Measurements from ENCODE around the gene GRIP1.

Gene GRIP1

DNA sequence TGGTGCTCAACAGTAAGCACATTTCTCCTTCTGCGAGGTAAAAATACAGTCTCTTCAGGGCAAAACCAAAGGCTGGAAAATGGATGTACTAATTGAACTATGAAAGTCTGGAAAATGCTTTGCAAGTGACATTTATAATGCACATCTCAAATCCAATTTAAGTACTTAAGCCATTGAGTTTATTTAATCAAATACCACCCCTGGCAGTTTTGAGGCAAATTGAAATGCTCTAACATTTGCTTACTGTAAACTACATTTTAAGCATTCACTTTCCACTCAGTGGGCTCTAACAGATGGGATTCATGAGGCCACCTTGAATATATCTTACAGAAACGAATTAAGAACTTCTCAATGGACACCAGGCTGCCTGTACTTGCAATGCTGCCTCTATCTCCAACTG, 306.9 kb downstream of the GRIP1 start:
- Histone ChIP-seq H3K9me2 (replicated peaks; ENCODE audit: insufficient read depth, low read length) (no peaks in the 10 kb centered on the region), H3K36me3 (ENCODE audit: low read length) (no peaks in the 10 kb centered on the region), H4K20me1 (ENCODE audit: low read depth, low read length) (no peaks in the 10 kb centered on the region), H3K27ac (ENCODE audit: low read depth, low read length) (no peak overlapping the region), H3K9me3 (ENCODE audit: insufficient read depth, low read length) (no peaks in the 10 kb centered on the region), H3K27me3 (ENCODE audit: low read length) (no peaks in the 10 kb centered on the region), H3F3A (ENCODE audit: insufficient read depth) (no peaks in the 10 kb centered on the region), H2AFZ (ENCODE audit: low read depth, low read length, severe bottlenecking) (no peak overlapping the region), H3K9ac (ENCODE audit: low read length) (no peak overlapping the region), H3K4me3 (ENCODE audit: insufficient read depth, low read length, poor library complexity, severe bottlenecking) (no peak overlapping the region), H3K79me2 (ENCODE audit: insufficient read depth, low read length) (no peaks in the 10 kb centered on the region), H3K4me2 (ENCODE audit: low read depth, low read length, poor library complexity, severe bottlenecking) (no peak overlapping the region)
- TF ChIP-seq, protein P1, sequence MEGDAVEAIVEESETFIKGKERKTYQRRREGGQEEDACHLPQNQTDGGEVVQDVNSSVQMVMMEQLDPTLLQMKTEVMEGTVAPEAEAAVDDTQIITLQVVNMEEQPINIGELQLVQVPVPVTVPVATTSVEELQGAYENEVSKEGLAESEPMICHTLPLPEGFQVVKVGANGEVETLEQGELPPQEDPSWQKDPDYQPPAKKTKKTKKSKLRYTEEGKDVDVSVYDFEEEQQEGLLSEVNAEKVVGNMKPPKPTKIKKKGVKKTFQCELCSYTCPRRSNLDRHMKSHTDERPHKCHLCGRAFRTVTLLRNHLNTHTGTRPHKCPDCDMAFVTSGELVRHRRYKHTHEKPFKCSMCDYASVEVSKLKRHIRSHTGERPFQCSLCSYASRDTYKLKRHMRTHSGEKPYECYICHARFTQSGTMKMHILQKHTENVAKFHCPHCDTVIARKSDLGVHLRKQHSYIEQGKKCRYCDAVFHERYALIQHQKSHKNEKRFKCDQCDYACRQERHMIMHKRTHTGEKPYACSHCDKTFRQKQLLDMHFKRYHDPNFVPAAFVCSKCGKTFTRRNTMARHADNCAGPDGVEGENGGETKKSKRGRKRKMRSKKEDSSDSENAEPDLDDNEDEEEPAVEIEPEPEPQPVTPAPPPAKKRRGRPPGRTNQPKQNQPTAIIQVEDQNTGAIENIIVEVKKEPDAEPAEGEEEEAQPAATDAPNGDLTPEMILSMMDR (IDR thresholded peaks at IDR 0.05; ENCODE audit: insufficient read depth, low read length, poor library complexity, severe bottlenecking): no peak
- no peak for TF ChIP-seq EZH2phosphoT487 (conservative IDR thresholded peaks at IDR 0.05; ENCODE audit: low read length)

DNA sequence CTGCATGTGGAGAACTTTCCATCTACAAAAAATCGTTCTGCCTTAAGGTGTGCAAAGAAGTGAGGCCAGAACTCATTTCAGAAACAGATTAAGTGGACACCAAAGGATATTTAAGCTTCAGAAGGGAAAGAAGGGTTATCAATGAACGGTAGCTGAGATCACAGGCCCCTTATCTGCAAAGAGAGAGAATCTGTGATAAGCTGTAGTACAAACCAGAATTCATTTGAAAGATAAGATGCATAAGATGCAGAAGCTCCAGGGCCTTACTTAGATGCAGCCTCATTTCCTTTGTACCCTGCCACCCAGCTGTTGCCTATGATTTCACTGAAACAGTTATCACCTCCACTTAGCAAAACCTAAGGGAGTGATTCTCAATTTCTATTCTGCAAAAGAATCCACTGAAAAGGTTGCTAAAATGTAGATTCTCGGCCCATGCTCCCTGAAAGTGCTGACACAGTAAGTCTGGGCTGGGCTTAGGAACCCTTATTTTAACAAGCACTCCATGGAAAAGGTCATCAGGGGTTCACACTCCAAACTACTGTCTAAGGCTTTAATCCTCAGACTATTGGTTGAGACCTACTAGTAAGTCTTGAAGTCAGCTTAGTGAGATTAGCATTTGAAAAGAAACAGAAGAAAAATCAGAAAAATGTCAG, 311.7 kb downstream of the GRIP1 start:
- no peaks in the 10 kb centered on the region for H3K79me2 ChIP-seq (ENCODE audit: insufficient read depth, low read length)
- H2AFZ ChIP-seq (ENCODE audit: low read depth, low read length, severe bottlenecking): no peak overlapping the region
- H3K27ac ChIP-seq (ENCODE audit: low read depth, low read length): no peak overlapping the region
- no peaks in the 10 kb centered on the region for H3K9me3 ChIP-seq (ENCODE audit: insufficient read depth, low read length)
- H3K27me3 ChIP-seq (ENCODE audit: low read length): no peaks in the 10 kb centered on the region
- TF ChIP-seq EZH2phosphoT487 (conservative IDR thresholded peaks at IDR 0.05; ENCODE audit: low read length): no peak
- TF ChIP-seq, protein P1 (IDR thresholded peaks at IDR 0.05; ENCODE audit: insufficient read depth, low read length, poor library complexity, severe bottlenecking): no peak
- H3F3A ChIP-seq (ENCODE audit: insufficient read depth): no peaks in the 10 kb centered on the region
- no peak overlapping the region for H3K4me2 ChIP-seq (ENCODE audit: low read depth, low read length, poor library complexity, severe bottlenecking)
- no peak overlapping the region for H3K9ac ChIP-seq (ENCODE audit: low read length)
- no peak overlapping the region for H3K4me3 ChIP-seq (ENCODE audit: insufficient read depth, low read length, poor library complexity, severe bottlenecking)
- H3K36me3 ChIP-seq (ENCODE audit: low read length): no peaks in the 10 kb centered on the region
- H3K9me2 ChIP-seq (replicated peaks; ENCODE audit: insufficient read depth, low read length): no peaks in the 10 kb centered on the region
- H4K20me1 ChIP-seq (ENCODE audit: low read depth, low read length): no peaks in the 10 kb centered on the region

DNA sequence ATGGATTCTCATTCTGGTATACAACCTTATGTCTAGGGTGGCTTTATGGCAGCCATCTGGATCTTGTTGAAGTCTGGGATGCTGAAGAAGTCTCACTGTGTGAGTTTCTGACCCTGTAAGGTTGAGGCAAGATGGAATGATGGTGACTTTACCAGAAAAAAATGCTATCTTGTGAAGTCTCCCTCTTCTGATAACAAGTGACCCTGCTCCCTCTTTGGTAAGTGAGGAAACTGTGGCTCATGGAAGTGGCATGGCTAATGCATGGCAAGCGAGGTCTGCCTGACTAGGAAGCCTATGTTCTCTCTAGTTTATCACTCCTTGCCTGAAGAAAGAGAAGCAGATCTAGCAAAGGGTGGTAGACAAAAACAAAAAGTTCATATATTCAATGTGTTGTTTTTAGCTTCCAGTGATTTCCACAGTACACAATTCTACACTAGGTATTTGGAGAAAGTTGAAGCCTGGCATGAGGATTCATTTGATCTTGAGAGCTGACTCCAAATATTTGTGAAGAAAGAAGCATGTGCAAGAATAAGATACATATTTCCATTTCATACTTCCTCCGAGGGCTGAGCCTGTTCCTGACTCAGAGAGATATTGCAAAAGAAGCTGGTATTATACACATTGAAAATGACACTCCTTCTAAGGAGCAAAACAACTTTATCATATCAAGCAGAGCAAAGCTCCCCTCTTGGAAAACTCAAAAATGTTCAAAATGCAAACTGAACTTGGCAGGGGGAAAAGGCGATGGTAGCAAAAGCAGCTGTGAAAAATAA, 313.0 kb downstream of the GRIP1 start:
- H3K36me3 ChIP-seq (ENCODE audit: low read length): no peaks in the 10 kb centered on the region
- no peak overlapping the region for H2AFZ ChIP-seq (ENCODE audit: low read depth, low read length, severe bottlenecking)
- no peaks in the 10 kb centered on the region for H3K27me3 ChIP-seq (ENCODE audit: low read length)
- H3K9me2 ChIP-seq (replicated peaks; ENCODE audit: insufficient read depth, low read length): no peaks in the 10 kb centered on the region
- TF ChIP-seq, protein P1 (IDR thresholded peaks at IDR 0.05; ENCODE audit: insufficient read depth, low read length, poor library complexity, severe bottlenecking): no peak
- no peak for TF ChIP-seq EZH2phosphoT487 (conservative IDR thresholded peaks at IDR 0.05; ENCODE audit: low read length)
- no peak overlapping the region for H3K27ac ChIP-seq (ENCODE audit: low read depth, low read length)
- no peaks in the 10 kb centered on the region for H4K20me1 ChIP-seq (ENCODE audit: low read depth, low read length)
- no peaks in the 10 kb centered on the region for H3F3A ChIP-seq (ENCODE audit: insufficient read depth)
- no peak overlapping the region for H3K4me2 ChIP-seq (ENCODE audit: low read depth, low read length, poor library complexity, severe bottlenecking)
- no peak overlapping the region for H3K4me3 ChIP-seq (ENCODE audit: insufficient read depth, low read length, poor library complexity, severe bottlenecking)
- no peaks in the 10 kb centered on the region for H3K9me3 ChIP-seq (ENCODE audit: insufficient read depth, low read length)
- H3K79me2 ChIP-seq (ENCODE audit: insufficient read depth, low read length): no peaks in the 10 kb centered on the region
- H3K9ac ChIP-seq (ENCODE audit: low read length): no peak overlapping the region

All from SU-DHL-6 (cell line).